ENCODE data around the gene CTIF.
A peak's percentile ranks its signal among the peaks of the same experiment; 100 is the strongest.

GRCh38 chr18:48548011-48548771 lies 9.4 kb downstream of the CTIF start:
- TF ChIP-seq CTCF (IDR thresholded peaks at IDR 0.05) (no peak), POLR2AphosphoS5 (IDR thresholded peaks at IDR 0.05) (peak in 1 of 3 donors; percentile 40), EP300 (IDR thresholded peaks at IDR 0.05) (no peak)
